CMK (cell line): ENCODE measurements around the gene MT4.

ENCODE experiments used
- DNase-seq: peaks from one replicate; pipeline ENCODE4 v3.0.0-alpha.2; 2010; ENCODE audit warnings: low read depth

The MT4 gene

DNA sequence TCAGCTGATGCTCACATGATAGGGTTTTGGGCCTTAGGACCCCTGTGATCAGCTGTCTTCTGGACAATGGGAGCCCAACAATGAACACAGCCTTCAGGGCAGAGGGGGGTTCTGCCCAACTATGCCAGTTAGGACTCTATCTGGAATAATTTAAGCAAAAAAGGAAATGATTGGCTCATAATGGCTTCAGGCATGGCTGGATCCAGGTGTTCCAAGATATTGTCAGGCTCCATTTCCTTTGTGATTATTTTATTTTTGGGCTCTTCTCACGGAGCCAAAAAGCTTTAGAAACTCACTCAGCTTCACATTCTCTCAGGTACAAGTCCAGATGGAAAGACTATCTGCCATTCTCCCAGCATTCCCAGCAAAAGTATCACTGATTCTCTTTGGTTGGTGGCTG lies 40.6 kb downstream of the MT4 start:
- no peak for DNase-seq

DNA sequence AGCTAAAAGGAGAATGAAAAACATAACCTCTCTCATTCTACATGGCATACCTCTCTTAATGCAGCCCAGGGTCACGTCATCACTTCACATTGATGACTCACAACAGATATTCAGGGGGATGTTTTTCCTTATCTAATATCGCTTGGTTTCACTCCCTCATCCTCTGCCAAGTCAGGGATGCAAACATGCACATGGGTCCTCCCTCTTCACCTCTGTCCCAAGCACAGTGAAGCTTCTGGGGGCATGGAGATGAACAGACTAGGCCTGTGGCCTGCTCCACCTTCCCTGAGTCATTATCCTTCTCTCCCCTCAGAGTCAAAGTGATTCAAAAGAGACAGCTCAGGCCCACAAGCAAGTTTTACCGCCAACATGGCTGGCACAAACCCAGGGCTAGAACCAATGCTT lies 41.2 kb downstream of the MT4 start:
- DNase-seq = no peak

DNA sequence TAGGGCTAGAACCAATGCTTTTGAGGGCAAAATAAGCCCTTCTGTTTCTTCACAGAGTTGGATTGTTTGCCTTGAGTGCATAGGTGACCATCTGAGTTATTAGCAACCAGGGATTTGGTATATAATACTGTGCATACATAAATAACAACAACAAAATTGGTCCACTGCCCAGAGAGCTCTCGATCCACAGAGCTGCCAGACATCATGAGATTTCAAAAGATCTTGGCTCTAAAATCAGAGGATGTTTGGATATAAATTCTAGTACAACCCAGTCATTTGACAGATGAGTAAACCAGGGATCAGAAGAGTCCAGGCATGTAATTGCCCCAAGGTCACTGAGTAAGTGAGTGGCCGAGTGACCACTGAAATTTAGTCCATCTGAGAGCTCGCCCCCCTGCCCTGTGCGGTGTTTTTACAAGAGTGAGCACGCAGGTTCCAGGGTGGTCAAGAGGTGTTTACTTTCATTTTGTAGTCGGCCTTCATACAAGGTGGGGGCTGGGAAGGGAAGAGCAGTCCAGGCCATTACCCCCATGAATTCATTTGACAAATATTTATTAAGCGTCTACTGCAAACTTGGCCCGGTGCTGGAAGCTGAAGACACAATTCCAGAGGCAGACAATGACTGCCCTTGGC lies 41.7 kb downstream of the MT4 start:
- DNase-seq = no peak

DNA sequence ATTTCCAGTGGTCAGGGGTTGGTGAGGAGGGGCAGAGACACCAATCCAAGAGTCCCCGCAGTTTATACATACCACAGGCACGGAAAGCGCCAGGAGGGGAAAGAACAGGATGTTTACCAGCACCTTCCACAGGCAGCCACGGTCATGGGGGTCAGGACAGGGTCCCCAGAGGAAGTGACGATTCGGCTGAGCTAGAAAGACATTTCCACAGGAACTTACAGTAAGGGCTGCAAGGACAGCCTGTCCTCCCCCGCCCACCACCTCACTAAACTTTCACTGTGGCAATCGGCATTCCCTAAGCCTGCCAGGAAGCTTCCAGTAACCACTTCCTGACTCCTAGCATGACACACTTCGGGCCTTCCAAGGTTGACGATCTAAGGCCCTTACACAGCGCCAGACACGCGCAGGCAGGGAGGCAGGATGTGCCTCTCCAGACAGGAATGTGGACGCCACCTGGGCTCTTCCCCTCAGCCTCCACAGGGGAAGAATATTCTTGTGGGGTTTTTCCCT lies 42.3 kb downstream of the MT4 start:
- DNase-seq = no peak

DNA sequence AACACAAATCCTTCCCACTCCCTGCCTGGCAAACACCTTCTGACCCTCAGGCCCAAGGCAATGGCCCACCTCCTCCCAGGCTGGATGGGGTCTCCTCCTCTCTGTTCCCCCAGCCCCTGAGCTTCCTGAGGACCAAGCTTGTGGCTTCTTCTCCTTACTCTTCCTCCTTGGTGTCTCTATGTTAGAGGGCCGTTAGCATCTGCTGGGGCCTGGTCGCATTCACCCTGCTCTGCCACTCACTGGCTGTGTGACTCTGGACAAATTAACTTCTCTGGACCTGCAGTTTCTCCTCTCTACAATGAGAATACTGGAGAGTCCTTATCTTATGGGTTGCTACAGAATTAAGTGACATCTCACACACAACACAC lies 42.8 kb downstream of the MT4 start:
- no peak for DNase-seq

DNA sequence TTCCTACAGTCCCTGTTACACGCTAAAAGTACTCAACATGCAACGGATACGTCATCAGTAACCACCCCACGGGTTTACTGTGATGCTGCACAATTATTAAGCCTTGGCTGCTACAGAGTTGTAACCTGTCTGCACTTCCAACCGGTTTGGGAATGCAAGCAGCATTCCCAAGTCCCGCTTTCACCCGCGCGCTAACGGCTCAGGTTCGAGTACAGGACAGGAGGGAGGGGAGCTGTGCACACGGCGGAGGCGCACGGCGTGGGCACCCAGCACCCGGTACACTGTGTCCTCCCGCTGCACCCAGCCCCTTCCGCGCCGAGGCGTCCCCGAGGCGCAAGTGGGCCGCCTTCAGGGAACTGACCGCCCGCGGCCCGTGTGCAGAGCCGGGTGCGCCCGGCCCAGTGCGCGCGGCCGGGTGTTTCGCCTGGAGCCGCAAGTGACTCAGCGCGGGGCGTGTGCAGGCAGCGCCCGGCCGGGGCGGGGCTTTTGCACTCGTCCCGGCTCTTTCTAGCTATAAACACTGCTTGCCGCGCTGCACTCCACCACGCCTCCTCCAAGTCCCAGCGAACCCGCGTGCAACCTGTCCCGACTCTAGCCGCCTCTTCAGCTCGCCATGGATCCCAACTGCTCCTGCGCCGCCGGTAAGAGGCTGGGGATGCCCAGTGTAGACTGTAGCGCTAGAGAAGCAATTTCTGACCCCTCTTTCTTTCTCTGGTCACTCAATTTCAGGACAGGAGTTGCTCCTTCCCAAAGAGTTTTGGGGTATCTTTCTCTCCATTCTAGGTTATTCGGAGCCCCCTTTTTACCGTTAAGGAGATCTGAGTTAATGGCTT lies 43.4 kb downstream of the MT4 start, which contains the start of gene MT2A:
Gene MT2A, plus strand, starts transcription at position 542 of the 833 bp plus-strand sequence. Its CDS starts 72 bp downstream, at position 614.
- DNase-seq = peak; percentile 78

DNA sequence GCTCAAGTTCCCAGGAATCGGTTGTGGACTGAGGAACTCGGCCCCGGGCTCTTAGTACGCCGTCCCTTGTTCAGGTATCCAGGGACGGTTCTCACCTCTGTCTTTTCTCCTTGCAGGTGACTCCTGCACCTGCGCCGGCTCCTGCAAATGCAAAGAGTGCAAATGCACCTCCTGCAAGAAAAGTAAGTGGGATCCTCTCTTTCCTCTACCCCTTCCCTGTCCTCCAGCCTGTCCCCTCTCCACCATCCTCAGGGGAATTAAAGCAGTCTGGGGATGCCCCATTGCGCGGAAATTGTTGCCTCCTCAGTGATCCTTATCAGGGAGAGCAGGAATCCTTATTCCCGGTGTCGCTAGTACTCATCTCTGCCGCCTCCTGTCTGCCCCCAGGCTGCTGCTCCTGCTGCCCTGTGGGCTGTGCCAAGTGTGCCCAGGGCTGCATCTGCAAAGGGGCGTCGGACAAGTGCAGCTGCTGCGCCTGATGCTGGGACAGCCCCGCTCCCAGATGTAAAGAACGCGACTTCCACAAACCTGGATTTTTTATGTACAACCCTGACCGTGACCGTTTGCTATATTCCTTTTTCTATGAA lies 44.1 kb downstream of the MT4 start:
- DNase-seq = no peak

DNA sequence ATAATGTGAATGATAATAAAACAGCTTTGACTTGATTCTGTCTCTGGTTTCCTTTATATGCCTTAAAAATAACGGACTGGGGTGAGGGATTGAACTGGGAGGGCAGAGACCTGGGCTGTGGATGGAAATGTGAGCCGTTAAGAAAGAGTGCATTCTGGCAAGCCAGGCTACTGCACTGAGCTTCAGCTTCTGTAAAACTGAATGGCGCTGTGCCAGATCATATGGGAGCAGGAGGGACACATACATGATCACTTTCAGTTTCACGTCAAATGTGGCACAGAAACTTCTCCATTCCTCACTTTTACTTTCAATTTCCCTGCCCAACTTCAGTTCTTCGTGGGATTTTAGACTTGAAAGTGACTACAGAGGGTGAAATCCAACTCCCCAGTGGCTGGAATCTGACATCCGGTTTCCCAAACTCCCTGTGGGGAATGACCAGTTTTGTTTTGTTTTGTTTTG lies 44.6 kb downstream of the MT4 start:
- DNase-seq = no peak

DNA sequence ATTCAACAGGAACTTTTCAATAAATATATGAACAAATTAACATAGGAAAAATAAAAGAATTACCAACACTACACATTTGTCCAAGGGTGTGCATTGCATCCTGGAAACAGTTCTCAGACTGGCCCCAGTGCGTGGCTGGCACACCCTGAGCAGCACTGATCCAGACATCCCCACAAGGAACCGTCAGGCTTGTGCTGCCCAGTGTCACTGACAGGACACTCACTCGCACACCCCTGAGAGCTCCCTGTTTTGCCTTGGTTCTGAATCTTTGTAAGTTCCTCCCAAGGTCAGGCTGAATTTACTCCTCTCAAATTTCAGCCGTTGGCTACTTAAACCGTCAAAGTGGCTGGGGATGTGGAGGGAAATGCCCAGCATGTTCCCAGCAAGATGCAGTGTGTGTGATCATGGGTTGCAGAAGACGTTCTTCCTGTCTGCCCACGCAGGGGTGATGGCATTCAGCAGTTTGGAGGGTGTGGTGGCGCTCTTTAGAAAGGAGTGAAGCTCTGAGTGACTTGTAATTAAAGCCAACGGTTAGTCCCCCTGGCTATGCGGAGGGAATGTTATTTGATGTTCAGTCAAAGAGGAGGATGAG lies 45.2 kb downstream of the MT4 start:
- DNase-seq = no peak

DNA sequence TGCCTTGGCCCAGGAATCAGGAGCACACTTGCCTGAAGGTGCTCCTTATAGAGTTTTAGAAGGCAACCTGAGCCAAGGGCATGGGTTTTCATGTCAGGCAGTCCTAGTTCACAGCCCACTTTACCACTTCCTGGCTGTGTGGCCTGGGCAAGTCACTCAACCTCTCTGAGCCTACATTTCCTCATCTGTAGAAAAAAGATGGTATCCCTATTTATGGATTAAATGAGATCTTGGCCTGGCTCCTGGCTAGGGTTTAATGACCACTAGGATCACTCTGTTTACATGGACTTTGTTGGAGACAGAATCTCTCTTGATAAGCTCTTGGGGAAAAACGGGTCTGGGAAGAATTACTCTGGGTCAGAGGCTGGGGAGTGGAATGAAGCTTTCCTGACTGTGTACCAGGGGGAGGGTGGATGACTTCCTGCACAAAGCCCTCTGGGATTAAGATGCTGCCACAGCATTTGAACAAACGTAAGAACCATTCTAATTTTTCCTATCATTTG lies 45.8 kb downstream of the MT4 start:
- DNase-seq = no peak

DNA sequence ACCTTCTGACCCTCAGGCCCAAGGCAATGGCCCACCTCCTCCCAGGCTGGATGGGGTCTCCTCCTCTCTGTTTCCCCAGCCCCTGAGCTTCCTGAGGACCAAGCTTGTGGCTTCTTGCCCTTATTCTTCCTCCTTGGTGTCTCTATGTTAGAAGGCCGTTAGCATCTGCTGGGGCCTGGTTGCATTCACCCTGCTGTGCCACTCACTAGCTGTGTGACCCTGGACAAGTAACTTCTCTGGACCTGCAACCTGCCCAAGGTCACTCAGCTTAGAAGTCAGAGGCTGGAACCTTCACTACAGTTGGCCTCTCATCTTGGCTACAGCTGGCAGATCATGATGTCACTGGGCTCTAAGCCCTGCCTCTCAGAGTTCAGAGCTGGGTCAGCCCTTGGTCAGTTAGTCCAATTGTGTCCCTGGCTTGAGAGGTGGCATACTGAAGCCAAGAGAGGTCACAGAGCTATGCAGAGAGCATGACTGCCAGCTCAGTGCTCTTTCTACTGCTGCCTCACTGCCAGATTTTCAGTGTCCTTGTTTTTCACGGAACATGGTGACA lies 46.5 kb downstream of the MT4 start:
- DNase-seq = no peak

DNA sequence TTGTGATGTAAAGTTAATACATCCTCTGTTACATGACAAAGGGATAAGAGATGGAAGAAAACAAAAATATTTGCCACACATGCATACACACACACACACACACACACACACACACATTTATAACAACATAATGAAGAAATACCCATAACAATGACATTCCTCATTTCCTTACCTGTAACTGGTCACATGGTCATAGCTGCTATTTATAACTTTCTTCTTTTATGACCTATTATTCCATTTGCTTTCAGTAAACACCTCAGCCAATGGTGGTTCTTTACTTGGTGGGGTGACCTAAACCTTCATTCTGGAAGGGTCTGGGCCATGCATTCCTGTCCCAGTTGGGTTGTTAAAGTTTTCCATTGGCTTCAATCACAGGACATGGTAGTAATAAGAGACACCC lies 48.8 kb downstream of the MT4 start:
- no peak for DNase-seq

DNA sequence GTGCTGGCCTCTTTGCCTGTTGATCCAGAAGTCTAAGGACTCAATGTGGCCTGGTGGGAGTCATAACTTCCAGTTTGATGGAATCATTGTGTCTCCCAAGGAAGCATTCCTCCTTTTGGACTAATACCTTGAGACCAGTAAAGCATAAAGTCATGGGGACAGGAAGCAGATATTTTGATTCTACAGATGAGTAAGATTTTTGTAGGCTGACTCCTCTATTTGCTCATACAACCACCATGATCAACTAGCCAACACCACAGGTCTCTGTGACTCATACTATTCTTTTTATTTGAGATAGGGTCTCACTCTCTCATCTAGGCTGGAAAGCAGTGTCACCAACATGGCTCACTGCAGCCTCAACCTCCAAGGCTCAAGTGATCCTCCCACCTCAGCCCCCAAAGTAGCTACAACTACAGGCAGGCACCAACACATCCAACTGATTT lies 49.7 kb downstream of the MT4 start:
- DNase-seq = no peak

DNA sequence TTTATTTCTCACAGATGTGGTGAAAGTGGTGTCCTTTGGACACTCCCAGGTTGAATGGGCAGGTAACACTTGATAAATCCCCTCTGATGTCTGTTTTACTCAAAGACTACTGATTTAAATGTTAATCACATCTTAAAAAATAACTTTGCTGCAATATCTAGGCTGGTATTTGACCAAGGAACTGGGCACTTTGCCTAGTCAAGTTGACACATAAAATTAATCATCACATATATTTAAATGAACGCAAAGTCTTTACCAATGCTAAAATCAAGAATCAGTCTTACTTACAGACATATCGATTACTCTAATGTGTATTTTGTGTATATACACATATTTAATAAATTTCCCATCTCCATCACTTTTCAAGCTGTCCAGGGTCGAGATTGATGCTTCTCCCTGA lies 50.5 kb downstream of the MT4 start:
- DNase-seq = no peak

DNA sequence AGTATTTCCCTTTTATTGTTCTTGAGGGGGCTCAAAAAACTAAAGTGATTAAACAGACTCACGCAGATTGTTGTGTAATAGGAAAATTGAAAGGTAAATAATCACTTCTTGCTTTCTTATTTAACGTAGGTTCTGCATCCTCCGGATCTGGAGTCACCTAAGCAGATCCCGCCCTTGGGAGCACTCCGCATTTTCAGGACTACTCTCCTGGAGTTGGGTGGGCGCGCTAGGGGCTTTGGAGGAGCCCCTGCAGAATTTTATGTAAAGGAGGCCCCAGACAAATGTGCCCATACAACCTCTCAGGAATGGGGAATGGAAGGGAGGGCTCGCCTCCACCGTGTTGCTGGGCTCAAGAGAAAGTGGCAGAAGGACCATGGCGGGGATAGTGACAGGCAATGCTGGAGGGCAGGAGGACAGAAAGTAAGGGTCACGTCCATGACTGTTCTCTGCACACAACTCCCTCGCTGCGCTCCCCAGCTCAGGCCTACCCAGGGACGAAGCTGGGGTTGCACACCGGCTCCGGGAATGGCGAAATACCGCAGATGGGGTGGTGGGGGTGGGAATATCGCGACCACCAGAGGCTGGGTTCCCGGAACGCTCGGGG lies 51.8 kb downstream of the MT4 start:
- DNase-seq = no peak

DNA sequence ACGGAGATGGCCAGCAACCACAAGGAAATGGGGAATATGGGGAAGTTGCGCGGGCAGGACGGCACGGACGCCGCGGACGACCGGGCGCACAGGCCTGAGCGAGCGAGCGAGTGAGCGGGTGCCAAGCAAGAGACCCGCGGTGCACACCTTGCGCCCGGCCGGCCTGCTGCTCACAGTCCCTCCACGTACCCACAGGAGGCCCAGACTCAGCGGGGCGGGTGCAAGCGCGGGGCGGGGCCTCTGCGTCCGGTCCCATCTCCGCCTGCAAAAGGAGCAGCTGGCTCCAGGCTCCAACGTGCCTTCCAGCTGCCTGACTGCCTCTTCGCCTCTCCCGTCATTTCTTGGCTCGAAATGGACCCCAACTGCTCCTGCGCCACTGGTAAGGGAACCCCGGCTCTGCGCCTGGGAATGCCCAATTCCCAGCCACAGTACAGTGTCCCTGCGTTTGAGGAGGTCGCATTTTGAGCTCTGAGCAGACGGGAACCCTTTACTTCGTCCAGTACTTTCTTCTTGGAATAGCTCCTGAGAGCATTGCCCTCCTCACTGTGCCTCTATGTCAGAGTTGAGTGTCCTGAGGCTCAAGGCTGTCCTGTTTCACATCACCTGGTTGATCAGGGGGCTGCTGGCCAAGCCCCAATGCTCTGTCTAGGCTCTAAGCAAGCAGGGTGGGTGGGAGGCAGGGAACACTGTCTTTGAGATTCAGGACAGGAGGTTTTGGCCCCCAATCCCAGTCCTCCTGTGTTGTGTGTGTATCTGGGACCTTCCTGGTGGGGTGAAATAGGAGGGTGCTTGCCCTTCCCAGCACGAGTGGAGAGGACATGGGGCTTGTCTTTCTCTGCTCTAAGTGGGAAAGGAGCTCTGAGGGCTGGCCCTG lies 52.6 kb downstream of the MT4 start:
- no peak for DNase-seq

DNA sequence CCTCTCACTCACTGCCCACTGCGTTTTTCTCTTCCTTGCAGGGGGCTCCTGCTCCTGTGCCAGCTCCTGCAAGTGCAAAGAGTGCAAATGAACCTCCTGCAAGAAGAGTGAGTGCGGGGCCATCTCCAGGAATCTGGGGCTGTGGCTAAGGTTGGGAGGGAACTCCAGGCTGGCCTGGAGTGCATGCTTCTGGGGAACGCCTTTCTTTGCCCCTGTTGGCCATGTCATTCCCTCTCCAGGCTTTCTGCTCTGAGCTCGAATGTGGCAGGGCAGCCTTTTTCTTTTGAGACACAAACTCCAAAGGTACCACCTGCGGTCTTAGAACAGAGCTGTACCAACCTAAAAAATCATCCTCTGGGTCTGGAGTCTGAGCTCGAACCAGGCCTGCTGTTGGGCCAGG lies 53.3 kb downstream of the MT4 start:
- no peak for DNase-seq
